ENCODE data around the gene MYO5A.

MYO5A gene

DNA sequence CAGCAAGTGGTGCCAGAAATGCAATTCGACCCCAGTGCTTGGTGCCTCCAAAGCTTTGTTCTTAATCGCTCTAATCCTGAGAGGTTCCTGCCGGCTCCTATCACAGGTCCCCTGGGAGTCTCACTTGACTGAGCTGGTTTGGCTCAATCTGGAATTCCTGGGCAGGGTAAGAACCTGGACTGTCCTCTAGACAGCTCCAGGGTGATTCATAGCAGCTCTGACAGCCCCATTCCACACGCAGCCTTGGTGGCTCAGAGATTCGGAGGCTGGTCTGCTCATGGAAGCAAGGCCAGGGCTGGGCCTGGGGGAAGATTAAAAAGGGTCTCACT, 271.0 kb downstream of the MYO5A start:
- Histone ChIP-seq H3K27me3 (ENCODE audit: control insufficient read depth in 1 of 2, insufficient read depth in 2 of 2, low read length in 2 of 2) (no peaks in the 10 kb centered on the region), H3K4me3 (ENCODE audit: low read depth in 1 of 2, low read length in 2 of 2) (no peak overlapping the region), H3K36me3 (ENCODE audit: insufficient read depth, low read length) (no peaks in the 10 kb centered on the region), H3K4me1 (ENCODE audit: insufficient read depth, low read length) (peaks cover 14% of the 10 kb centered on the region), H3K9ac (ENCODE audit: low read length) (no peak overlapping the region), H3K9me3 (ENCODE audit: low read length) (no peaks in the 10 kb centered on the region), H3K27ac (ENCODE audit: low read depth, low read length) (no peak overlapping the region)

All from muscle layer of colon (tissue), 2 donors.